GM23248 (cell line): ENCODE data around the gene ANGPTL3. TPM values are rescaled to one million over a fixed set of nuclear protein-coding genes. Genes with fewer than 3 reads are reported as not detected.
A peak's percentile ranks its signal among the peaks of the same experiment; 100 is the strongest.

Experiments
- DNase-seq: peaks from one replicate; pipeline ENCODE4 v3.0.0-alpha.2; 2015
- H2AFZ ChIP-seq: fragments of 200-600 bp; sonication (generic); 2 replicates; pipeline ENCODE4 v1.6.1; 2016; ENCODE audit warnings: antibody characterized with exemption
- H3F3A ChIP-seq: fragments of 200-600 bp; sonication (generic); 2 replicates; pipeline ENCODE4 v1.6.1; 2016; ENCODE audit warnings: mild to moderate bottlenecking, antibody characterized with exemption, mixed run types; ENCODE audit not compliant: insufficient read depth
- H3K27ac ChIP-seq: fragments of 200-600 bp; sonication (generic); 2 replicates; pipeline ENCODE4 v1.5.1; 2016; ENCODE audit warnings: mild to moderate bottlenecking
- H3K27me3 ChIP-seq: fragments of 200-600 bp; sonication (generic); replicated peaks from 2 replicates; pipeline ENCODE4 v1.6.1; 2016; ENCODE audit warnings: mild to moderate bottlenecking; ENCODE audit not compliant: insufficient read depth
- H3K36me3 ChIP-seq: fragments of 200-600 bp; sonication (generic); 2 replicates; pipeline ENCODE4 v1.6.1; 2016; ENCODE audit warnings: low read depth, mild to moderate bottlenecking
- H3K4me1 ChIP-seq: fragments of 200-600 bp; sonication (generic); 2 replicates; pipeline ENCODE4 v1.6.1; 2016; ENCODE audit warnings: mild to moderate bottlenecking; ENCODE audit not compliant: insufficient read depth
- H3K4me2 ChIP-seq: fragments of 200-600 bp; sonication (generic); one replicate; pipeline ENCODE4 v1.6.1; 2016; ENCODE audit warnings: mild to moderate bottlenecking; ENCODE audit not compliant: unreplicated experiment
- H3K4me3 ChIP-seq: fragments of 200-600 bp; sonication (generic); 2 replicates; pipeline ENCODE4 v1.5.1; 2016; ENCODE audit warnings: mild to moderate bottlenecking
- H3K79me2 ChIP-seq: fragments of 200-600 bp; sonication (generic); 2 replicates; pipeline ENCODE4 v1.6.1; 2016; ENCODE audit warnings: mild to moderate bottlenecking; ENCODE audit not compliant: insufficient read depth
- H3K9ac ChIP-seq: fragments of 200-600 bp; sonication (generic); 2 replicates; pipeline ENCODE4 v1.6.1; 2016; ENCODE audit warnings: mild to moderate bottlenecking
- H3K9me2 ChIP-seq: fragments of 200-600 bp; sonication (generic); 2 replicates; pipeline ENCODE4 v1.6.1; 2016; ENCODE audit warnings: mixed run types, mild to moderate bottlenecking, moderate library complexity; ENCODE audit not compliant: insufficient read depth
- H3K9me3 ChIP-seq: fragments of 200-600 bp; sonication (generic); one replicate; pipeline ENCODE4 v1.6.1; 2017; ENCODE audit warnings: low read depth
- H4K20me1 ChIP-seq: fragments of 200-600 bp; sonication (generic); 2 replicates; pipeline ENCODE4 v1.6.0; 2016; ENCODE audit not compliant: insufficient read depth
- EZH2 ChIP-seq: fragments of 200-600 bp; sonication (generic); IDR thresholded peaks from 2 replicates; pipeline ENCODE4 v1.6.1; 2018; ENCODE audit warnings: antibody characterized with exemption, mild to moderate bottlenecking; ENCODE audit not compliant: insufficient read depth, poor library complexity, severe bottlenecking
- EZH2phosphoT487 ChIP-seq: fragments of 200-600 bp; sonication (generic); IDR thresholded peaks from 2 replicates; pipeline ENCODE4 v1.6.1; 2018; ENCODE audit warnings: antibody characterized with exemption, moderate library complexity, mild to moderate bottlenecking, low read depth; ENCODE audit not compliant: insufficient read depth
- WGBS, 2 experiments: methylation state at CpG; one replicate each; pipeline ENCODE4 v1.1.6; 2015 to 2017; ENCODE audit warnings: low lambda C conversion rate in 2 of 2, low coverage in 1 of 2; ENCODE audit errors: missing lambda C conversion rate in 2 of 2; 5-methylcytosine and 5-hydroxymethylcytosine counted together
- in situ Hi-C: fragments of 300-500 bp; cut with MboI; formaldehyde crosslinking; loops from 2 replicates; pipeline ENCODE4 v1.15.0; 2020
- polyA plus RNA-seq: library from polyadenylated mRNA; unstranded; fragments of >200 nt; fragmentation: Nextera tagmentation; extraction: Ambion mirVana; gene quantifications from 2 replicates; pipeline ENCODE4 v1.2.1, GENCODE V29; 2016
- total RNA-seq: library from RNA; depleted of rRNA; stranded (reverse); fragments of >200 nt; shearing (Covaris generic); gene quantifications from 2 replicates; pipeline ENCODE4 v1.2.3, GENCODE V29; 2014; rRNA removed

The ANGPTL3 gene
- total and polyA plus RNA-seq, 2 experiments from 2014 or later, result not detected

DNA sequence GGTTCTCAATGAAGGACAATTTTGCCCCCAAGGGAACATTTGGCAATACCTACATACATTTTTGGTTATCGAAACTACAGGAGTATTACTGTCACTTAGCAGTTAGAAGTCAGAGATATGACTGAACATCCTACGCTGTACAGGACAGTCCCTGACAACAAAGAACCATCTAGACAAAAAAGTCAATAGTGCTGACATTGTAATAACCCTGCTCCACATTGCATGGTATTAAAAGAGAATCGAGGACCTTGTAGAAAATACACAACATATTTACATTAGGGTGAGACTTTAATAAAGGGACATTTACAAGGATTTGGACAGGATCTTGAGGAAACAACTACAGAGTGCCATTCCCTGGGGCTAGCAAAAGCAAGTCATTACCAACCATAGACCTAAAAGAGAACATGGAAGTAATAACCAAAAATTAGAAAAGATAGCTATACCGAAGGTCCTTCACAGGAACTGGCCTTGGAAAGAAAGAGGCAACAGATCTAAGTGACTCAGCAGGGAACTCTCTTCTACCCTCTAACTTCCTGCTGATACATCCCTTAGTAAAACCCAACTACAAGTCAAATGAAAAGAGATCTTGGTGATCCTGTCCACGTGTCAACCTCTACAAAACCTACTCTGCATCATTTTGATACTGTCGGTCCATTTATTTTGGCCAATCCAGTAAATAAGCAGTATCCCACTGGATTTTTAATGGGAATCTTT is 40.2 kb downstream of the ANGPTL3 start:
- TF ChIP-seq EZH2 (no peak), EZH2phosphoT487 (no peak)
- no peak overlapping the region for H3K9ac ChIP-seq
- H3F3A ChIP-seq, result no peaks in the 10 kb centered on the region
- whole genome bisulfite sequencing, 2 experiments, result 97% methylated on average over 6 of the region's 6 CpGs
- no peaks in the 10 kb centered on the region for H3K9me2 ChIP-seq
- peaks cover 43% of the 10 kb centered on the region for H3K36me3 ChIP-seq
- H3K4me3 ChIP-seq, result no peak overlapping the region
- DNase-seq, result no peak
- no peaks in the 10 kb centered on the region for H3K27me3 ChIP-seq
- no peaks in the 10 kb centered on the region for H4K20me1 ChIP-seq
- H3K9me3 ChIP-seq, result no peaks in the 10 kb centered on the region
- H2AFZ ChIP-seq, result no peak overlapping the region
- H3K27ac ChIP-seq, result no peak overlapping the region
- H3K79me2 ChIP-seq, result no peaks in the 10 kb centered on the region
- in situ Hi-C loops, result no loop called here
- H3K4me2 ChIP-seq, result no peak overlapping the region
- H3K4me1 ChIP-seq, result no peaks in the 10 kb centered on the region

DNA sequence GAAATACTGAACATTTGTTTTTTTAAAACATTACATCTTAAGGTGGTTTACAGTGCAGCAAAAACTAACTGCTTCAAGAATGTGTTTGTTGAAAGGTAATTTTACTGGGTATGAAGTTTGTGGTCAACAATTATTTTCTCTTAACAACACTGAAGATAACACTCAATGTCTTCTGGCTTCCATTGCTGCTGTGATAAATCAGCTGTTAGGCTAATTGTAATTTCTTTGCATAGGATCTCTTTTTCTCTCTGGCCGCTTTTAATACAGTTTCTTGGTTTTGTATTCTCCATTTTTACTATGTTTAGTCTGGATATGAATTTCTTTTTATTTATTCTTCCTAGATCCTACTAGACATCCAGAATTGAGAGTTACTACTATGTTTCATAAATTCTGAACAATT is 46.0 kb downstream of the ANGPTL3 start:
- Histone ChIP-seq H3K4me1 (no peaks in the 10 kb centered on the region), H3K9me3 (no peaks in the 10 kb centered on the region), H2AFZ (no peak overlapping the region), H3K27me3 (no peaks in the 10 kb centered on the region), H3K27ac (no peak overlapping the region), H3K9me2 (no peaks in the 10 kb centered on the region), H3K36me3 (peaks cover 49% of the 10 kb centered on the region), H3F3A (no peaks in the 10 kb centered on the region), H3K4me3 (no peak overlapping the region), H4K20me1 (no peaks in the 10 kb centered on the region), H3K4me2 (no peak overlapping the region), H3K9ac (no peak overlapping the region), H3K79me2 (no peaks in the 10 kb centered on the region; the same call in 1 of the 2 replicates)
- in situ Hi-C loops, result no loop called here
- peak; percentile 7 for DNase-seq
- TF ChIP-seq EZH2 (no peak), EZH2phosphoT487 (no peak)
- 100% methylated on average over 1 of the region's 1 CpG for WGBS, 2 experiments

GRCh38 chr1:62652387-62652786 is 55.1 kb downstream of the ANGPTL3 start:
- DNase-seq, result no peak
- H4K20me1 ChIP-seq, result no peaks in the 10 kb centered on the region; the same call in 1 of the 2 replicates
- TF ChIP-seq EZH2phosphoT487 (no peak), EZH2 (no peak)
- no peaks in the 10 kb centered on the region for H3F3A ChIP-seq
- no peaks in the 10 kb centered on the region for H3K27me3 ChIP-seq
- H3K4me3 ChIP-seq, result no peak overlapping the region
- H3K9me3 ChIP-seq, result no peaks in the 10 kb centered on the region
- no peak overlapping the region for H3K9ac ChIP-seq
- no peak overlapping the region for H2AFZ ChIP-seq
- peaks cover 30% of the 10 kb centered on the region; the same call in 1 of the 2 replicates for H3K36me3 ChIP-seq
- in situ Hi-C loops, result no loop called here
- peaks cover 55% of the 10 kb centered on the region for H3K79me2 ChIP-seq
- H3K9me2 ChIP-seq, result no peaks in the 10 kb centered on the region
- H3K4me2 ChIP-seq, result no peak overlapping the region
- H3K4me1 ChIP-seq, result no peaks in the 10 kb centered on the region
- no peak overlapping the region for H3K27ac ChIP-seq

GRCh38 chr1:62654744-62655143 is 57.4 kb downstream of the ANGPTL3 start:
- Histone ChIP-seq H3K4me1 (no peaks in the 10 kb centered on the region), H3K9ac (no peak overlapping the region), H4K20me1 (no peaks in the 10 kb centered on the region; the same call in 1 of the 2 replicates), H3K79me2 (peaks cover 78% of the 10 kb centered on the region), H3F3A (no peaks in the 10 kb centered on the region), H3K36me3 (peaks cover 24% of the 10 kb centered on the region; the same call in 1 of the 2 replicates), H3K9me2 (no peaks in the 10 kb centered on the region), H3K27me3 (no peaks in the 10 kb centered on the region), H3K4me2 (no peak overlapping the region), H3K4me3 (no peak overlapping the region), H2AFZ (no peak overlapping the region), H3K27ac (no peak overlapping the region), H3K9me3 (no peaks in the 10 kb centered on the region)
- DNase-seq, result no peak
- 66 to 86% methylated on average over 1 of the region's 1 CpG for WGBS, 2 experiments
- in situ Hi-C loops, result no loop called here
- TF ChIP-seq EZH2phosphoT487, result no peak
- TF ChIP-seq EZH2, result no peak

Other genes with a start within 250 kb of the ANGPTL3 start
- gene USP1, start 160.5 kb upstream of the ANGPTL3 start, total RNA-seq, result 27.8 and 31.2 TPM in 2 replicates
- 22.7 and 22.8 TPM in 2 replicates for gene USP1, start 160.5 kb upstream of the ANGPTL3 start, polyA plus RNA-seq
- gene DOCK7, start 90.9 kb downstream of the ANGPTL3 start, total RNA-seq, result 70.9 and 83.8 TPM in 2 replicates
- gene DOCK7, start 90.9 kb downstream of the ANGPTL3 start, polyA plus RNA-seq, result 41.5 and 42.1 TPM in 2 replicates
- 4.4 and 6.2 TPM in 2 replicates for gene ATG4C, start 186.6 kb downstream of the ANGPTL3 start, total RNA-seq
- 11.7 and 12.3 TPM in 2 replicates for gene ATG4C, start 186.6 kb downstream of the ANGPTL3 start, polyA plus RNA-seq